GM18951 (cell line): Measurements from ENCODE around the gene OSBPL9.

Experiments used
- POLR2A ChIP-seq: IDR thresholded peaks from 4 replicates; pipeline ENCODE4 v1.6.1; 2011; ENCODE audit warnings: mild to moderate bottlenecking; ENCODE audit not compliant: insufficient read length, insufficient read depth; ENCODE audit errors: extremely low read depth
- in situ Hi-C: fragments of 300-500 bp; cut with MboI; formaldehyde crosslinking; loops from one replicate; pipeline ENCODE4 v1.12.0; 2022; ENCODE audit warnings: low sequenced_read_pairs, mixed read lengths, inconsistent platforms; ENCODE audit not compliant: unreplicated experiment

Gene OSBPL9

GRCh38 chr1:51705035-51705434 lies 88.1 kb downstream of the OSBPL9 start:
- in situ Hi-C loops, result no loop called here

DNA sequence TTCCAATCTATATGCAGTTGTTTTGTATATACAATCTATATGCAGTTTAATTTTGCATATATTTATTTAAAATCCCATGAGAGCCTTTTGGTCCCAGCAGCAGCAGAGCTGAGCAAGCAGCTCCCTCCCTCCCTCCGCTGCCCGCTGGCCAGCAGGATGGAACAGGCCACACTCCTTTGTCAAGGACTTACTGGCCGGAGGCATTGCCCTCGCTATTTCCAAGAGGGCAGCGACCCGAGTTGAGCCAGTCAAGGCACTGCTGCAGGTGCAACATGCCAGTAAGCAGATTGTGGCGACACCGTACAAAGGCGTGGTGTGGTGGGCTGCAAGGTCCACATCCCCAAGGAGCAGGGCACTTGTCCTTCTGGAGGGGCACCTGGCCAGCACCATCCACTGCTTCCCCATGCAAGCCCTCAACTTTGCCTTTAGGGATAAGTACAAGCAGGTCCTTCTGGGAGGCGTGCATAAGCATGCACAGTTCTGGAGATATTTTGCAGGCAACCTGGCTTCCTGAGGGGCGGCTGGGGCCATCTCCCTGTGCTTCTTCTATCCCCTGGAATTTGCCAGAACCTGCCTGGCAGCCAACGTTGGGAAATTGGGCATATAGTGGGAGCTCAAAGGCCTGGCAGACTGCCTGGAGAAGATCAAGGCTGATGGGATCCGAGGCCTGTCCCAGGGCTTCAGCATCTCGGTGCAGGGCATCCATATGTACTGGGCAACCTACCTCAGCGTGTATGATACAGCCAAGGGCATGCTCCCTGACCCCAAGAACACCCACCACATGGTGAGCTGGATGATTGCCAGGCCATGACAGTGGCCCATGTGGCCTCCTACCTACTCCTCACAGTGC lies 92.2 kb downstream of the OSBPL9 start:
- in situ Hi-C loops, result no loop called here
- TF ChIP-seq POLR2A, result no peak

More at GRCh38 chr1:51705035-51705434, 88.1 kb downstream of the OSBPL9 start:
- TF ChIP-seq POLR2A, result no peak

DNA sequence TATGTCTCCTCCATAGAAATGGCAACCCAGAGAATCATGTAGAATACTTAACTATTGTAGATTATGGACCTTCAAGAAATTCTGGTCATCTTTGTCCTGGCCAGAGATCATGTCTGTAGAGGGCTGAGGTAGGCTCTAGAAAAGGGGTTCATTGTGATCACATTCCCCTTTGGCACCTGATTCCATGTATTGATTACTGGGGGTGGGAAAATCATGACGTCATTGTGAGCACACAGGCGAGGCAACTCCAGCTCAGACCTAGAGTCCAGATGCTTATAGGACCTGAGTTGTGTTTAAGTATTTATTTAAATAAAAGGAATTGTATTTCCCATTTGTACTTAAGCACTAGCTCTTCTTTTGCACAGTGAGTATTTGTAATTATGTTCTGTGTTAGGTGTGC lies 93.1 kb downstream of the OSBPL9 start:
- in situ Hi-C loops, result no loop called here
- TF ChIP-seq POLR2A, result no peak

DNA sequence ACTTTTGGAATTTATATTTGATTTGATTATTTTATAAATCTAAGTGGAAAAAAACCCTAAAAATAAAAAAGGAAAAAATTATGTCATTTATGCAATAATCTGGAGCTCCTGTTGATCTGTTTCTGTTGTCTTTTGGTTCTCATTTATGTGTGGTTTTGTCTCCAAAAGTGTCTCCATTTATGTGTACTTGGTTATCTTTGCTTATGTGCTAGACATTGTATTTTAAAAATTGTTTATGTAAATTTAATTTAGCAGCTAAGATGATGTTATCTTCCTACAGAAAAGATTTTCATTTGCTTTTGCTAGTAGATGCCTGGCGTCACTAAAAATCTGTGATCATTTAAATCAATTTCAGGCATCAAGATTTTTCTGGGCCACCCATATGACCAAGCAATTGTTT lies 95.7 kb downstream of the OSBPL9 start:
- in situ Hi-C loops, result no loop called here

DNA sequence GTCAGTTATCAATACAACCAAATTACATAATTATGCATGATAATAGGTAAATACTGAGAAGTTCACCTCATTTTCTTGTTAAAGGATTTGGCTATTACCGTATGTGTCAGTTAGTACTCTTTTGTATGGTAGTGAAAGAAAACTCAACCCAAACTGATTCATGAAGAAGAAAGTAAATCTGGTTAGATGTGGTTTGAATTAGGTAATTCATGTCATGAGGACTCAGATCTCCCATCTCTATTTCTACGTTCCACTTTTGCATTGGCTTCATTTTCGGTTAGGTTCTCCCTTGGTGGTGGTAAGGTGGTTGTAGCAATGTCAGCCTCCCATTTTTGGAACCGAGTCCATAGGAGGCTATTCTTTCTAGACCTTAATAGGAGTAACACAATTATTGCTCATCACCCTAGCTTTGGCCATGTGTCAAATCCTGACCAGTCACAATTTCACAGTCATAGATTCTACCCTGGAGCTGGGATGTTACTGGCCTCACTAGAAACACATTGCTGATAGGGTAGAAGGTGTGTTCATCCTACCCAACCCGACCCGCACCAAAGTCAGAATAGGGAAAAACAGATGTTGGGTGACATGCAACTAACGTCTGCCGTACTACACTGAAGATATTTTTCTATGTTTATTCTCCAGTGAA lies 97.6 kb downstream of the OSBPL9 start:
- in situ Hi-C loops, result no loop called here
- no peak for TF ChIP-seq POLR2A

More for the DNA sequence above, 95.7 kb downstream of the OSBPL9 start:
- no peak for TF ChIP-seq POLR2A

DNA sequence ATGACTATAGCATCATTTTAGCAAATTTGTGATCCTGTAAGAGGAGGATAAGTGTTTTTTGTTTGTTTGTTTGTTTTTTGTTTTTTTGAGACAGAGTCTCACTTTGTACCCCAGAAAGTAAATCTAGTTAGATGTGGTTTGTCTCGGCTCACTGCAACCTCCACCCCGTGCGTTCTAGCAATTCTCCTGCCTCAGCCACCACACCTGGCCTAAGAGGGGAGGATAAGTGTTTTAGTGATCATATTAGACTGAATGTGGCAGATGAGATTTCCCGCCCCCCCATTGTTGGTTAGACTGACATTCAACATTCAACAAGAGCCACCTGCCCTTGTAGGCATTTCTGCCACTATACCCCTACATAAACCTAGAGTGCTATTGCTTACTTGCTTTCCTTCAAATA lies 98.5 kb downstream of the OSBPL9 start:
- in situ Hi-C loops, result no loop called here
- no peak for TF ChIP-seq POLR2A

GRCh38 chr1:51716746-51717145 lies 99.9 kb downstream of the OSBPL9 start:
- TF ChIP-seq POLR2A, result no peak
- in situ Hi-C loops, result no loop called here

- in situ Hi-C loops, result no loop called here
- TF ChIP-seq POLR2A, result no peak
Observed at GRCh38 chr1:51717842-51718241, 101.0 kb downstream of the OSBPL9 start.

DNA sequence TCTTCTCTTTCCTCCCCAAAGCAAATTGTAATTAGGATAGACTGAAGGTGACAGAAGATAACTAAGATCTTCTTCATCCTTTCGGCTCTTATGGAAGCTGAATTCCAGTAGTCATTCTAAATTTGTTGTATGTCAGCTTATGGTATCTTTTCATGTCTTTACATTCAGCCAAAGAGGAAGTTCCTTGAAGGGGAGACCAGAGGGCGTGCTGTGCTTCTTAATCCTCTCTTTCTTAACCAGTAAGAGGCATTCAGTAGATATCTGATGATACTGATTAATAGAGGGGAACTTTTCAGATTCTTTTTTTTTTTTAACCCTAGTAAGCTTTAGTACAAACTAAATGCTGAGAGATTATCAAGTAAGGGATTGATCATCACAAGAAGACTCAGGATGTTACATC lies 102.3 kb downstream of the OSBPL9 start:
- in situ Hi-C loops, result no loop called here
- no peak for TF ChIP-seq POLR2A

GRCh38 chr1:51724797-51725196 lies 107.9 kb downstream of the OSBPL9 start:
- TF ChIP-seq POLR2A, result no peak
- in situ Hi-C loops, result no loop called here

- TF ChIP-seq POLR2A, result no peak
- in situ Hi-C loops, result no loop called here
Observed at GRCh38 chr1:51726051-51726450, 109.2 kb downstream of the OSBPL9 start.

DNA sequence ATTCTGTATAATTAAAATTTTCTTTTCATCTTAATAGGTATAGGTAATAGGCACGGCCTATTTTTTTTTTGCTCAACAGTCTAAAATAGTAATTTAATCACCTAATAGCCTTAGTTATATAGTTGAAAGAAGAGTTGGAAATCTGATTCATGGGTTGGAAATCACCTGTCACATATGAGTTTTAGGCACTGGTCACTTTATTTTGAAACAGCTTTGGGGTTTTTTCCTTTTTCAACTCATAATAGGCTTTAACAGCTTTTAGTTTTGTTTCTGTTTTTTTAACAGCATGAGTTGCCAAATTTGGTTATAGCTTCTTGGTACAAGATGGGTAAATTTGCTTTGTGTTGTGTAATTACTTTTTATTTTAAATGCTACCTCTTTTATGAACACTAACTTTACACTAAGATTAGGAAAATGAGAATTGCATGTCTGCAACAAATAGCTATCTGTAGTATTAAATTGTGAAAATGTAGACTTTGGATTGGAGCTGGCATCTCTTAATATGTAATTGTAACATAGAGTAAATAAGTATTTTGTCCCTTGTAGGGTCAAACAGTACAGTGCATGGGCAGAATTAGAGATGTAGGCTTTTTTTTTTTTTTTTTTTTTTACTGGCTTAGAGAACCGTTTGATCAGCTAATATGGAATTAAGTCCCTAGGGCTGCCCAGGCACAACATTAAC lies 109.8 kb downstream of the OSBPL9 start:
- no peak for TF ChIP-seq POLR2A
- in situ Hi-C loops, result no loop called here

DNA sequence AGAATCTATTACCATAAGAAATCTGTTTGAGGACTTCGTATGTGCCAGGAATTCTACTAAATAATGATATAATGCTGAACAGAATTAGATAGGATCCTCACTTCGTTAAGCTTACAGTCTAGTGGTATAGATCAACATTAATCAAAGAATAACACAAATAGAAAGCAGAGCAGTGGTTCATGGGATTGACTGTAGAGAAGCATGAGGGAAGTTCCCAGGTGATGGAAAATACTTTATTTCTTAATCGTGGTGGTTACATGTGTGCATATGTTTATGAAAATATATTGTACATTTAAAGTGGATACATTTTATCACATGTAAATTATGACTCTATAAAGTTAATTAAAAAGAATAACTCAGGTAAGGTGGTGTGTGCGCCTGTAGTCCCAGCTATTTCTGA lies 110.5 kb downstream of the OSBPL9 start:
- no peak for TF ChIP-seq POLR2A
- in situ Hi-C loops, result no loop called here

- in situ Hi-C loops, result no loop called here
- TF ChIP-seq POLR2A, result no peak
Observed at GRCh38 chr1:51728611-51729155, 111.8 kb downstream of the OSBPL9 start.
